Endodermal cell (in vitro differentiated cells): ENCODE measurements around the gene KCNMA1. TPM values are rescaled to one million over a fixed set of nuclear protein-coding genes. Genes with fewer than 3 reads are reported as not detected.

Experiments
- DNase-seq: peaks from one replicate; pipeline ENCODE4 v3.0.0-alpha.2; 2017
- H3K27ac ChIP-seq: 2 replicates; pipeline ENCODE4 v1.5.1; 2013; ENCODE audit warnings: mild to moderate bottlenecking, low read depth, low read length, moderate library complexity
- H3K27me3 ChIP-seq: 2 replicates; pipeline ENCODE4 v1.6.1; 2013; ENCODE audit warnings: mild to moderate bottlenecking, low read length, moderate library complexity; ENCODE audit not compliant: insufficient read depth, control insufficient read depth, poor library complexity, severe bottlenecking
- H3K36me3 ChIP-seq: 2 replicates; pipeline ENCODE4 v1.7.0; 2013; ENCODE audit warnings: mild to moderate bottlenecking, low read length, moderate library complexity; ENCODE audit not compliant: control insufficient read depth, insufficient read depth
- H3K4me1 ChIP-seq: one replicate; pipeline ENCODE4 v1.7.0; 2013; ENCODE audit warnings: low read length; ENCODE audit not compliant: control insufficient read depth, insufficient read depth
- H3K4me3 ChIP-seq: 2 replicates; pipeline ENCODE4 v1.5.1; 2013; ENCODE audit warnings: mild to moderate bottlenecking, low read length, moderate library complexity
- H3K9ac ChIP-seq: 2 replicates; pipeline ENCODE4 v1.6.1; 2013; ENCODE audit warnings: mild to moderate bottlenecking, low read length, moderate library complexity; ENCODE audit not compliant: poor library complexity, severe bottlenecking; ENCODE audit errors: extremely low read depth
- H3K9me3 ChIP-seq: 2 replicates; pipeline ENCODE4 v1.6.1; 2013; ENCODE audit warnings: mild to moderate bottlenecking, low read length, moderate library complexity; ENCODE audit not compliant: control insufficient read depth
- H3K27ac Mint-ChIP-seq: 2 replicates; pipeline ENCODE4 v1.8.0; 2020; ENCODE audit warnings: mixed read lengths
- H3K27me3 Mint-ChIP-seq: 2 replicates; pipeline ENCODE4 v1.8.0; 2021; ENCODE audit warnings: mild to moderate bottlenecking, mixed read lengths; ENCODE audit not compliant: insufficient read depth
- H3K36me3 Mint-ChIP-seq: 2 replicates; pipeline ENCODE4 v1.8.0; 2020; ENCODE audit warnings: low read depth, mixed read lengths
- H3K4me1 Mint-ChIP-seq: 2 replicates; pipeline ENCODE4 v1.8.0; 2020; ENCODE audit warnings: mixed read lengths
- H3K4me3 Mint-ChIP-seq: 2 replicates; pipeline ENCODE4 v1.8.0; 2020; ENCODE audit warnings: mild to moderate bottlenecking, moderate library complexity, mixed read lengths
- H3K9me3 Mint-ChIP-seq: 2 replicates; pipeline ENCODE4 v1.8.0; 2020; ENCODE audit warnings: mild to moderate bottlenecking, mixed read lengths
- CTCF ChIP-seq: fragments of 200-600 bp; sonication (generic); conservative IDR thresholded peaks from 2 replicates; pipeline ENCODE4 v1.5.0; 2021; ENCODE audit warnings: antibody characterized with exemption, mild to moderate bottlenecking
- WGBS, 2 experiments: methylation state at CpG; one replicate each; pipeline versions ENCODE4 v1.1.5 to v1.1.7; 2013; ENCODE audit warnings: missing lambda C conversion rate in 2 of 2, mixed read lengths in 1 of 2; ENCODE audit not compliant: insufficient coverage in 1 of 2, insufficient read length in 1 of 2; 5-methylcytosine and 5-hydroxymethylcytosine counted together
- total RNA-seq, 2 donors: library from RNA; stranded (reverse); fragmentation: NEBNext Ultra II Directional in 1 of 2; extraction: Animal tissue kit (Norgen Biotek cat#: 25700) in 1 of 2; gene quantifications; 2 replicates in 1 of 2; 3 replicates in 1 of 2; pipeline ENCODE4 v1.2.1, GENCODE V29; 2021

Gene KCNMA1
- total RNA-seq, 2 donors from 2014 or later: 0.55 to 1.3 TPM

- TF ChIP-seq CTCF: no peak
Measured at GRCh38 chr10:76920581-76920980, 717.0 kb downstream of the KCNMA1 start.

GRCh38 chr10:76918106-76918505, 719.5 kb downstream of the KCNMA1 start:
- H3K4me1 Mint-ChIP-seq: no peaks in the 10 kb centered on the region
- no peaks in the 10 kb centered on the region for H3K27me3 ChIP-seq
- H3K4me1 ChIP-seq: no peaks in the 10 kb centered on the region
- no peaks in the 10 kb centered on the region for H3K27me3 Mint-ChIP-seq
- H3K9me3 Mint-ChIP-seq: no peaks in the 10 kb centered on the region
- no peak overlapping the region for H3K4me3 Mint-ChIP-seq
- no peak overlapping the region for H3K4me3 ChIP-seq
- no peaks in the 10 kb centered on the region for H3K36me3 ChIP-seq
- H3K9me3 ChIP-seq: no peaks in the 10 kb centered on the region
- H3K9ac ChIP-seq: no peak overlapping the region
- TF ChIP-seq CTCF: no peak
- H3K36me3 Mint-ChIP-seq: no peaks in the 10 kb centered on the region
- WGBS, 2 experiments: 91 to 100% methylated on average over 1 of the region's 1 CpG
- no peak overlapping the region for H3K27ac Mint-ChIP-seq
- no peak for DNase-seq
- no peak overlapping the region for H3K27ac ChIP-seq

More at GRCh38 chr10:76920581-76920980, 717.0 kb downstream of the KCNMA1 start:
- H3K27ac ChIP-seq: no peak overlapping the region
- H3K4me1 ChIP-seq: no peaks in the 10 kb centered on the region
- H3K36me3 ChIP-seq: no peaks in the 10 kb centered on the region
- Mint-ChIP-seq H3K36me3 (no peaks in the 10 kb centered on the region), H3K27me3 (no peaks in the 10 kb centered on the region), H3K4me1 (no peaks in the 10 kb centered on the region), H3K9me3 (no peaks in the 10 kb centered on the region), H3K4me3 (no peak overlapping the region), H3K27ac (no peak overlapping the region)
- 93 to 96% methylated on average over 2 of the region's 2 CpGs for WGBS, 2 experiments
- no peaks in the 10 kb centered on the region for H3K27me3 ChIP-seq
- H3K9ac ChIP-seq: no peak overlapping the region
- no peak overlapping the region for H3K4me3 ChIP-seq
- DNase-seq: no peak
- no peaks in the 10 kb centered on the region for H3K9me3 ChIP-seq

- Histone ChIP-seq H3K9ac (no peak overlapping the region), H3K36me3 (no peaks in the 10 kb centered on the region), H3K4me1 (no peaks in the 10 kb centered on the region), H3K27me3 (no peaks in the 10 kb centered on the region), H3K9me3 (no peaks in the 10 kb centered on the region), H3K27ac (no peak overlapping the region), H3K4me3 (no peak overlapping the region)
- no peak for TF ChIP-seq CTCF
- Mint-ChIP-seq H3K36me3 (no peaks in the 10 kb centered on the region), H3K27ac (no peak overlapping the region), H3K27me3 (no peaks in the 10 kb centered on the region), H3K4me3 (no peak overlapping the region), H3K9me3 (no peaks in the 10 kb centered on the region), H3K4me1 (no peaks in the 10 kb centered on the region)
- DNase-seq: no peak
- WGBS, 2 experiments: 95 to 98% methylated on average over 7 to 8 of the region's 8 CpGs
Measured at GRCh38 chr10:76917071-76917470, 720.5 kb downstream of the KCNMA1 start.
